ENCODE measurements around the gene GPAM. TPM values are rescaled to one million over a fixed set of nuclear protein-coding genes. Genes with fewer than 3 reads are reported as not detected.

GPAM gene
- total RNA-seq, 6 experiments from 2014 or later = 78.8 to 340 (median 90.3) TPM

DNA sequence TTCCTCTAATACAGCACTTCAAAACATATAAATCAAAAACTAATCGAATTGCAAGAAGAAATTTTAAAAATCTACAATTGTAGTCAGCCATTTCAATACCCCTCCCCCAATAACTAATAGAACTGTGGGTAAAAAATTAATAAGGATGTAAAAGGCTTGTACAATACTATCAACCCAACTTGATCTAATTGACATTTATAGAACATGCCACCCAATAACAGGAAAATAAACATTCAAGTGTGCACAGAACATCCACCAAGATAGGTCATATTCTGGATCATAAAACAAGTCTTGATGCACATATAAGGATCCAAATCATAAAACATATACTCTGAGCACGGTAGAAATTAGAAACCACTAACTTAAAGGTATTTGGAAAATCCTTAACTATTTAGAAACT is 4.0 kb upstream of the GPAM start:
- H3K27me3 ChIP-seq = no peaks in the 10 kb centered on the region
- H3K36me3 ChIP-seq = peaks cover 0 to 10% (median 0%) of the 10 kb centered on the region in 4 donors
- no peaks in the 10 kb centered on the region for H3K9me3 ChIP-seq
- no peak overlapping the region for H3K4me3 ChIP-seq
- H3K4me1 ChIP-seq = peaks cover 0 to 88% (median 20%) of the 10 kb centered on the region in 4 donors
- intact Hi-C loops (cut with DNase I) = no loop called here
- 41% methylated on average over 2 of the region's 2 CpGs for WGBS (ENCODE audit: insufficient coverage, low coverage, low lambda C conversion rate, missing lambda C conversion rate)
- DNase-seq (no peak), ATAC-seq (no peak)
- TF ChIP-seq, protein P1, sequence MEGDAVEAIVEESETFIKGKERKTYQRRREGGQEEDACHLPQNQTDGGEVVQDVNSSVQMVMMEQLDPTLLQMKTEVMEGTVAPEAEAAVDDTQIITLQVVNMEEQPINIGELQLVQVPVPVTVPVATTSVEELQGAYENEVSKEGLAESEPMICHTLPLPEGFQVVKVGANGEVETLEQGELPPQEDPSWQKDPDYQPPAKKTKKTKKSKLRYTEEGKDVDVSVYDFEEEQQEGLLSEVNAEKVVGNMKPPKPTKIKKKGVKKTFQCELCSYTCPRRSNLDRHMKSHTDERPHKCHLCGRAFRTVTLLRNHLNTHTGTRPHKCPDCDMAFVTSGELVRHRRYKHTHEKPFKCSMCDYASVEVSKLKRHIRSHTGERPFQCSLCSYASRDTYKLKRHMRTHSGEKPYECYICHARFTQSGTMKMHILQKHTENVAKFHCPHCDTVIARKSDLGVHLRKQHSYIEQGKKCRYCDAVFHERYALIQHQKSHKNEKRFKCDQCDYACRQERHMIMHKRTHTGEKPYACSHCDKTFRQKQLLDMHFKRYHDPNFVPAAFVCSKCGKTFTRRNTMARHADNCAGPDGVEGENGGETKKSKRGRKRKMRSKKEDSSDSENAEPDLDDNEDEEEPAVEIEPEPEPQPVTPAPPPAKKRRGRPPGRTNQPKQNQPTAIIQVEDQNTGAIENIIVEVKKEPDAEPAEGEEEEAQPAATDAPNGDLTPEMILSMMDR (IDR thresholded peaks at IDR 0.05) = no peak
- TF ChIP-seq POLR2A (IDR thresholded peaks at IDR 0.05) = no peak
- no peak overlapping the region for H3K27ac ChIP-seq

DNA sequence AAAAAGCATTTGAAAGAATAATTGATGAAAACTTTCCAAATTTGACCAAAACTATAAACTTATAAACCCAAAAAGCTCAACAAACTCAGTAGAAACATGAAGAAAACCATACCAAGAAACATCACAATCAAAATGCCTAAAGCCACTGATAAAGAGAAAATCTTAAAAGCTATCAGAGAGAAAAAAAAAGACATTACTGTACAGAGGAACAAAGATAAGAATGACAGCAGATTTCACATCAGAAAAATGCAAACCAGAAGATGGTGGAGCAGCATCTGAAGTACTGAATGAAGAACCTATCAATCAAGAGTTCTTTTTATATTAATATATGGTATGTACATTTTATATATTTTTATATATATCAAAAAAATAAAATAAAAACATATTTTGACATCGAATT is 2.4 kb upstream of the GPAM start:
- no peak for ATAC-seq

DNA sequence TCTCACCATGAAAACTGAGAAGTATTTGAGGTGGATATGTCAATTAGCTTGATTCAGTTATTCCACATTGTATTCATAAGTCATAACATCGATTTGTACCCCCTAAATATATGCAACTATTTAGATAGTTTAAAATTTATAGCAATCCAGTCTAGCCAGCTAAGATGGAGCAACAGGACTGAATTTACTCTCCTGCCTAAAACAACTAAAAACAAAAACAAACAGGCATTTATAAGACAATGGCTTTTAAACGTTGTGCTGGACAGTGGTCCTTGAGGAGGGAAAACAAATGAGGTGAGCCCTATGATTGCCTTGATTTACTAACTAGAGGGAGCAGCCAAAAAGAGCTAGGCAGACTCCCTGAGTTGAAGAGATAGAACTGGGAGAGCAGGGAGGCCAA is 814 bp upstream of the GPAM start:
- TF ChIP-seq POLR2A (IDR thresholded peaks at IDR 0.05) = no peak
- TF ChIP-seq, protein P1 (IDR thresholded peaks at IDR 0.05) = no peak
- Histone ChIP-seq H3K27ac (no peak overlapping the region), H3K4me3 (no peak overlapping the region), H3K36me3 (peaks cover 0 to 28% (median 3%) of the 10 kb centered on the region in 4 donors), H3K9me3 (no peaks in the 10 kb centered on the region), H3K4me1 (peaks cover 0 to 86% (median 10%) of the 10 kb centered on the region in 4 donors), H3K27me3 (no peaks in the 10 kb centered on the region)
- DNase-seq (no peak), ATAC-seq (no peak)
- intact Hi-C loops (cut with DNase I) = no loop called here
- WGBS (ENCODE audit: insufficient coverage, low coverage, low lambda C conversion rate, missing lambda C conversion rate) = 18% methylated on average over 2 of the region's 2 CpGs

More for the DNA sequence above, 2.4 kb upstream of the GPAM start:
- Histone ChIP-seq H3K4me3 (no peak overlapping the region), H3K27ac (peak overlapping the region in 1 of 3 donors; percentile 2), H3K36me3 (peaks cover 0 to 16% (median 0%) of the 10 kb centered on the region in 4 donors), H3K4me1 (peaks cover 0 to 86% (median 14%) of the 10 kb centered on the region in 4 donors), H3K9me3 (no peaks in the 10 kb centered on the region), H3K27me3 (no peaks in the 10 kb centered on the region)
- DNase-seq = no peak
- TF ChIP-seq, protein P1 (IDR thresholded peaks at IDR 0.05) = no peak
- no peak for TF ChIP-seq POLR2A (IDR thresholded peaks at IDR 0.05)
- intact Hi-C loops (cut with DNase I) = no loop called here
- 100% methylated on average over 1 of the region's 1 CpG for WGBS (ENCODE audit: insufficient coverage, low coverage, low lambda C conversion rate, missing lambda C conversion rate)

DNA sequence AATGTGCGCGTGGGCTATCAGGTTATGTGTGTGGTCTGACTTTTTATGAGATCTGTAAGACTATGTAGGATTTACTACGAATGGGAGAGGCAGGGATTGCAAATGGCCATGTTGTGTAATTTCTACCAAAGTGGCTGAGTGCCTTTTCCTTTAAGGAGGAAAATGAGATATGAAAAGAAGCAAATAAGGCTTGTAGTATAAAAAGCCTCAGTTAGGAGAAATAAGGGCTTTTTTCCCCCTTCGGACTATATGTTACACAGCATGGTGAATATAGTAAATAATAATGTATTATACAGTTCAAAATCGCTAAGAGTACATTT is 447 bp upstream of the GPAM start:
- Histone ChIP-seq H3K4me3 (peak overlapping the region; percentile 48 to 60 (median 59)), H3K27ac (peak overlapping the region; percentile 12 to 44 (median 43)), H3K4me1 (peaks cover 0 to 90% (median 11%) of the 10 kb centered on the region in 4 donors), H3K27me3 (no peaks in the 10 kb centered on the region), H3K9me3 (no peaks in the 10 kb centered on the region), H3K36me3 (peaks cover 0 to 32% (median 4%) of the 10 kb centered on the region in 4 donors)
- DNase-seq (no peak), ATAC-seq (no peak)
- WGBS (ENCODE audit: insufficient coverage, low coverage, low lambda C conversion rate, missing lambda C conversion rate) = 36% methylated on average over 5 of the region's 5 CpGs
- no peak for TF ChIP-seq POLR2A (IDR thresholded peaks at IDR 0.05)
- intact Hi-C loops (cut with DNase I) = no loop called here

DNA sequence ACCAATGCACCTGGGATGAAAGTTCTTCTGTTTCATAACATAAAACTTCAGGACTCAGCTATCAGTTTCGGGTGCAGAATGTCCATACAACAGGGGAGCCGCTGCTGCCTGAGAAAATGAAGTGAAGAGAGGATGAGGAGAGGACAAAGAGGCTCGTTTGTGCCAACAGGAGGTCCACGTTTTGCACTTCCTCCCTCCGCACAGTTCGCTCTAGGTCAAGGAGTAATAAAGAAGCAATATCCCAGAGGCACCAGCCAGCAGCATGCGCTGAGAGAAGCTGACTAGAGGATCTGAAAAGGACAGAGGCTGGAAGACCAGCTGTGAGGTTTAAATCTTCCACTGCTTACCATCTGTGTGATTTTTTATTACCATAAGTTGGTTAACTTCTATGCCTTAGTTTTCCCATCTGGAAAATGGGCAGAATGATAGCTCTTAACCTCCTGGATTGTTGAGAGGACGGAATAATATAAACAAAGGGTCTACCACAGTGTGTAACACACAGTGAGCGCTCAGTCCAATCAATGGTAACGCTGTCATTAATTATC is 709 bp downstream of the GPAM start:
- H3K4me3 ChIP-seq = peak overlapping the region; percentile 48 to 60 (median 59)
- H3K4me1 ChIP-seq = peaks cover 0 to 86% (median 11%) of the 10 kb centered on the region in 4 donors
- H3K27me3 ChIP-seq = no peaks in the 10 kb centered on the region
- intact Hi-C loops (cut with DNase I) = no loop called here
- peaks cover 0 to 42% (median 5%) of the 10 kb centered on the region in 4 donors for H3K36me3 ChIP-seq
- TF ChIP-seq, protein P1 (IDR thresholded peaks at IDR 0.05) = no peak
- TF ChIP-seq POLR2A (IDR thresholded peaks at IDR 0.05) = no peak
- peak overlapping the region in 2 of 3 donors; percentile 28 to 43 for H3K27ac ChIP-seq
- ATAC-seq (peak; percentile 6 to 29 (median 12)), DNase-seq (no peak)
- H3K9me3 ChIP-seq = no peaks in the 10 kb centered on the region
- 18% methylated on average over 10 of the region's 10 CpGs for WGBS (ENCODE audit: insufficient coverage, low coverage, low lambda C conversion rate, missing lambda C conversion rate)

Measured in right lobe of liver (tissue), 6 donors.